Measurements from ENCODE around the gene UROC1. TPM values are rescaled to one million over a fixed set of nuclear protein-coding genes. Genes with fewer than 3 reads are reported as not detected.

UROC1 gene
- total and polyA plus RNA-seq, 2 donors (not counting 1 experiment from before 2014, with no cell fraction given), result not detected

DNA sequence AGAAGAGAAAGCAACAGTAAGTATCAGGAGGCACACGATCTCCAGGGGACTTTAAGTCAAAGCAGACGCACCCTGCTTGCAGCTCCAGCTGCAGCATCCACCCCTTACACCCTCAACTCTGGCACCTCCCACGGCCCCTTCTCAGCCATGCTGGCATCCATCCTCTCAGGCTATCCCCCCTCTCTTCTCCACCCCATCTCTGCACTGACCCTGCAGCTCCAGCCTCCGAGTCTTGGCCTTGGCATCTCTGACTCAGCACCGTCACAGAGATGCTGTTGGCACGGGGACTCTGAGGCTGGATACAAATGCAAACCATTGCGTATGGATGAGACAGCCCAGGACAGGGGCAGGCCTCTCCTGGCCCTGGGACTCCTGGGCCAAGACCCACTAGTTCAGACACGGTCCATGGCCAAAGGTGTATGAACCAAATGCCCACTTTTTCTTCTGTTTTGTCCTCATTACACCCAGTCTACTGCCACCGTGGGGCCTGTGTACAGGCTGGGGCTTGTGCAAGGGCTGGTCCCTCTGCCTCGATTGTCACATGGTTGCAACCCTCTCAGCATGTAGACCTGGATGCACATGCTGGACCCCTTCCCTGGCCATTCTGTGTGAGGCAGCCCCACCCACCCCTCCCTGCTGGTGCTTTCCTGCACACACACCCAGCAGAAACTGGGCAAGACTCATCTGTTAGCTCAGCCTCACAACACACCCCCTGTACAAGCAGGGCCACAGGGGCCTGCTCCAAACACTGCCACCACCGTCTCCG is 23.2 kb downstream of the UROC1 start:
- H3K27me3 Mint-ChIP-seq, result peaks cover 2% of the 10 kb centered on the region
- DNase-seq (no peak), ATAC-seq (ENCODE audit: low read depth) (no peak)
- no peak overlapping the region for H3K4me3 Mint-ChIP-seq
- intact Hi-C loops (cut with micrococcal nuclease), result no loop called here
- Histone ChIP-seq H4K20me1 (ENCODE audit: control insufficient read depth, insufficient read depth, low read length, poor library complexity, severe bottlenecking) (no peaks in the 10 kb centered on the region), H3K4me2 (replicated peaks; ENCODE audit: low read depth, low read length, poor library complexity, severe bottlenecking) (no peak overlapping the region), H3K4me3 (ENCODE audit: control extremely low read depth in 1 of 5, extremely low read depth in 1 of 5, insufficient read depth in 1 of 5, low read depth in 2 of 5, low read length in 4 of 5) (no peak overlapping the region), H3K27ac (ENCODE audit: low read length in 2 of 2) (no peak overlapping the region), H3K4me1 (ENCODE audit: control insufficient read depth in 2 of 2, insufficient read depth in 2 of 2, low read length in 2 of 2) (peaks cover 0 to 4% of the 10 kb centered on the region in 2 donors), H3K9ac (ENCODE audit: low read length) (no peak overlapping the region), H3K79me2 (ENCODE audit: control insufficient read depth, insufficient read depth, low read length) (no peaks in the 10 kb centered on the region), H3K36me3 (replicated peaks in 1 of 2; ENCODE audit: control extremely low read depth in 1 of 2, control insufficient read depth in 1 of 2, extremely low read depth in 1 of 2, insufficient read depth in 2 of 2, low read length in 1 of 2) (no peaks in the 10 kb centered on the region), H3K9me3 (ENCODE audit: control extremely low read depth in 1 of 3, control insufficient read depth in 2 of 3, insufficient read depth in 1 of 3, low read length in 2 of 3) (no peaks in the 10 kb centered on the region), H3K27me3 (replicated peaks in 1 of 4; ENCODE audit: control extremely low read depth in 1 of 4, control insufficient read depth in 3 of 4, insufficient read depth in 4 of 4, low read length in 3 of 4) (no peaks in the 10 kb centered on the region), H2AFZ (ENCODE audit: insufficient read depth, low read depth, low read length, poor library complexity, severe bottlenecking) (no peak overlapping the region)
- no peak for TF ChIP-seq EZH2 (IDR thresholded peaks at IDR 0.05; ENCODE audit: borderline replicate concordance, insufficient read depth, low read depth, low read length, poor library complexity, severe bottlenecking)
- TF ChIP-seq, protein P1, sequence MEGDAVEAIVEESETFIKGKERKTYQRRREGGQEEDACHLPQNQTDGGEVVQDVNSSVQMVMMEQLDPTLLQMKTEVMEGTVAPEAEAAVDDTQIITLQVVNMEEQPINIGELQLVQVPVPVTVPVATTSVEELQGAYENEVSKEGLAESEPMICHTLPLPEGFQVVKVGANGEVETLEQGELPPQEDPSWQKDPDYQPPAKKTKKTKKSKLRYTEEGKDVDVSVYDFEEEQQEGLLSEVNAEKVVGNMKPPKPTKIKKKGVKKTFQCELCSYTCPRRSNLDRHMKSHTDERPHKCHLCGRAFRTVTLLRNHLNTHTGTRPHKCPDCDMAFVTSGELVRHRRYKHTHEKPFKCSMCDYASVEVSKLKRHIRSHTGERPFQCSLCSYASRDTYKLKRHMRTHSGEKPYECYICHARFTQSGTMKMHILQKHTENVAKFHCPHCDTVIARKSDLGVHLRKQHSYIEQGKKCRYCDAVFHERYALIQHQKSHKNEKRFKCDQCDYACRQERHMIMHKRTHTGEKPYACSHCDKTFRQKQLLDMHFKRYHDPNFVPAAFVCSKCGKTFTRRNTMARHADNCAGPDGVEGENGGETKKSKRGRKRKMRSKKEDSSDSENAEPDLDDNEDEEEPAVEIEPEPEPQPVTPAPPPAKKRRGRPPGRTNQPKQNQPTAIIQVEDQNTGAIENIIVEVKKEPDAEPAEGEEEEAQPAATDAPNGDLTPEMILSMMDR (IDR thresholded peaks at IDR 0.05), result no peak
- ChIA-PET POLR2A (no interaction called here), CTCF (no interaction called here)
- no peak overlapping the region for H3K27ac Mint-ChIP-seq
- H3K9me3 Mint-ChIP-seq (ENCODE audit: insufficient read depth), result no peaks in the 10 kb centered on the region
- peaks cover 6% of the 10 kb centered on the region for H3K4me1 Mint-ChIP-seq
- 79% methylated on average over 11 of the region's 12 CpGs for WGBS (ENCODE audit: insufficient coverage)

DNA sequence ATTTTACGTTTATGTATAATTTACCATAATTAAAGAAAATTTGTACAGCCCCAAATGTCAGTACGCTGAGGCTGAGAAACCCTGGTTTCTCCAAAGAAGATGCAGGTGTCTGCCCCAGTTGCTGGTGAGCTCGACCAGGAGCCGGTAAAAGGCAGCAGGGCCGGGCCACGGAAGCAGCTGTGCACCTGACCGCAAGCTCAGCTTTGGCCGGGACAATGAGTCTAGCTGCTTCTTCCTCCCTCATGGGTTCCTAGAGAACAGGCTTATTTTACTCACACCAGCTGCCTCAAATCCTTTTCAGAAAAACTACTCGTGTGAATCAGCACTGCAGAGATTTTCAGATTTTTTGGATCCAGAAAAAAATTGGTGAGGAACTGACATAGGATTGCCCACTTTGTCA is 23.8 kb downstream of the UROC1 start:
- Histone ChIP-seq H3K9ac (ENCODE audit: low read length) (no peak overlapping the region), H2AFZ (ENCODE audit: insufficient read depth, low read depth, low read length, poor library complexity, severe bottlenecking) (no peak overlapping the region), H3K27me3 (replicated peaks in 1 of 4; ENCODE audit: control extremely low read depth in 1 of 4, control insufficient read depth in 3 of 4, insufficient read depth in 4 of 4, low read length in 3 of 4) (no peaks in the 10 kb centered on the region), H3K27ac (ENCODE audit: low read length in 2 of 2) (no peak overlapping the region), H3K79me2 (ENCODE audit: control insufficient read depth, insufficient read depth, low read length) (no peaks in the 10 kb centered on the region), H3K36me3 (replicated peaks in 1 of 2; ENCODE audit: control extremely low read depth in 1 of 2, control insufficient read depth in 1 of 2, extremely low read depth in 1 of 2, insufficient read depth in 2 of 2, low read length in 1 of 2) (no peaks in the 10 kb centered on the region), H4K20me1 (ENCODE audit: control insufficient read depth, insufficient read depth, low read length, poor library complexity, severe bottlenecking) (no peaks in the 10 kb centered on the region), H3K4me1 (ENCODE audit: control insufficient read depth in 2 of 2, insufficient read depth in 2 of 2, low read length in 2 of 2) (peaks cover 0 to 4% of the 10 kb centered on the region in 2 donors), H3K9me3 (ENCODE audit: control extremely low read depth in 1 of 3, control insufficient read depth in 2 of 3, insufficient read depth in 1 of 3, low read length in 2 of 3) (no peaks in the 10 kb centered on the region), H3K4me3 (ENCODE audit: control extremely low read depth in 1 of 5, extremely low read depth in 1 of 5, insufficient read depth in 1 of 5, low read depth in 2 of 5, low read length in 4 of 5) (no peak overlapping the region), H3K4me2 (replicated peaks; ENCODE audit: low read depth, low read length, poor library complexity, severe bottlenecking) (no peak overlapping the region)
- Mint-ChIP-seq H3K9me3 (ENCODE audit: insufficient read depth) (no peaks in the 10 kb centered on the region), H3K27ac (no peak overlapping the region), H3K27me3 (peaks cover 5% of the 10 kb centered on the region), H3K4me1 (peaks cover 6% of the 10 kb centered on the region), H3K4me3 (no peak overlapping the region)
- no peak for TF ChIP-seq EZH2 (IDR thresholded peaks at IDR 0.05; ENCODE audit: borderline replicate concordance, insufficient read depth, low read depth, low read length, poor library complexity, severe bottlenecking)
- TF ChIP-seq, protein P1 (IDR thresholded peaks at IDR 0.05), result no peak
- 62% methylated on average over 7 of the region's 9 CpGs for WGBS (ENCODE audit: insufficient coverage)
- ATAC-seq (ENCODE audit: low read depth), result no peak
- POLR2A ChIA-PET, result no interaction called here
- no peak for DNase-seq
- intact Hi-C loops (cut with micrococcal nuclease), result no loop called here
- CTCF ChIA-PET, result no interaction called here
